Measurements from ENCODE around the gene RGPD8.
"Not testable (repeated sequence)": the region's sequence is repeated elsewhere in the genome, so short reads cannot be mapped to it uniquely, and the experiment has no call there.

DNA sequence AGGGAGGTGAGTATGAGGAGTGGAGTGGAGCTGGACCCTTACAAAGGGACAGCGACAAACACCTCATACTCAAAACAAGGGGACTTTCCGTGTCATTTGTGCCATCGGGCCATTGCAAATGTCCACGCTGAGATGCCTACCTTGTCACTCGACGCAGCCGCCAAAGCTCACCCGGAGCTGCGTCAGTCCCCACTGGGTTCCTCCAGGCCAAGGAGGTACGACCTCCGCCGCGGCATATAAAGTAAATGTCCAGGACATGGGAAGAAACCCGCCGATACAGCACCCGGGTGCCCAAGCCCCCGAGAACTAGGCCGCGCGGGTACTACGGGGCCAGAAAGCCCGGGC lies 1.1 kb downstream of the RGPD8 start:
- not testable (repeated sequence) for TF ChIP-seq CREM (CRISPR knock-in tag; IDR thresholded peaks at IDR 0.05); CTCF (IDR thresholded peaks at IDR 0.05); ETV6 (CRISPR knock-in tag; IDR thresholded peaks at IDR 0.05); ZNF317 (CRISPR knock-in tag; IDR thresholded peaks at IDR 0.05; ENCODE audit: borderline replicate concordance, low read depth); SP1 (CRISPR knock-in tag; conservative IDR thresholded peaks at IDR 0.05); JUN (CRISPR knock-in tag; IDR thresholded peaks at IDR 0.05); TCF7 (CRISPR knock-in tag; IDR thresholded peaks at IDR 0.05; ENCODE audit: low read depth); ZNF263 (CRISPR knock-in tag; IDR thresholded peaks at IDR 0.05; ENCODE audit: low read depth); TEAD1 (CRISPR knock-in tag; IDR thresholded peaks at IDR 0.05)
- TF ChIP-seq, protein P1, sequence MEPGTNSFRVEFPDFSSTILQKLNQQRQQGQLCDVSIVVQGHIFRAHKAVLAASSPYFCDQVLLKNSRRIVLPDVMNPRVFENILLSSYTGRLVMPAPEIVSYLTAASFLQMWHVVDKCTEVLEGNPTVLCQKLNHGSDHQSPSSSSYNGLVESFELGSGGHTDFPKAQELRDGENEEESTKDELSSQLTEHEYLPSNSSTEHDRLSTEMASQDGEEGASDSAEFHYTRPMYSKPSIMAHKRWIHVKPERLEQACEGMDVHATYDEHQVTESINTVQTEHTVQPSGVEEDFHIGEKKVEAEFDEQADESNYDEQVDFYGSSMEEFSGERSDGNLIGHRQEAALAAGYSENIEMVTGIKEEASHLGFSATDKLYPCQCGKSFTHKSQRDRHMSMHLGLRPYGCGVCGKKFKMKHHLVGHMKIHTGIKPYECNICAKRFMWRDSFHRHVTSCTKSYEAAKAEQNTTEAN (CRISPR knock-in tag; IDR thresholded peaks at IDR 0.05), result not testable (repeated sequence)
- TF ChIP-seq, protein P2, sequence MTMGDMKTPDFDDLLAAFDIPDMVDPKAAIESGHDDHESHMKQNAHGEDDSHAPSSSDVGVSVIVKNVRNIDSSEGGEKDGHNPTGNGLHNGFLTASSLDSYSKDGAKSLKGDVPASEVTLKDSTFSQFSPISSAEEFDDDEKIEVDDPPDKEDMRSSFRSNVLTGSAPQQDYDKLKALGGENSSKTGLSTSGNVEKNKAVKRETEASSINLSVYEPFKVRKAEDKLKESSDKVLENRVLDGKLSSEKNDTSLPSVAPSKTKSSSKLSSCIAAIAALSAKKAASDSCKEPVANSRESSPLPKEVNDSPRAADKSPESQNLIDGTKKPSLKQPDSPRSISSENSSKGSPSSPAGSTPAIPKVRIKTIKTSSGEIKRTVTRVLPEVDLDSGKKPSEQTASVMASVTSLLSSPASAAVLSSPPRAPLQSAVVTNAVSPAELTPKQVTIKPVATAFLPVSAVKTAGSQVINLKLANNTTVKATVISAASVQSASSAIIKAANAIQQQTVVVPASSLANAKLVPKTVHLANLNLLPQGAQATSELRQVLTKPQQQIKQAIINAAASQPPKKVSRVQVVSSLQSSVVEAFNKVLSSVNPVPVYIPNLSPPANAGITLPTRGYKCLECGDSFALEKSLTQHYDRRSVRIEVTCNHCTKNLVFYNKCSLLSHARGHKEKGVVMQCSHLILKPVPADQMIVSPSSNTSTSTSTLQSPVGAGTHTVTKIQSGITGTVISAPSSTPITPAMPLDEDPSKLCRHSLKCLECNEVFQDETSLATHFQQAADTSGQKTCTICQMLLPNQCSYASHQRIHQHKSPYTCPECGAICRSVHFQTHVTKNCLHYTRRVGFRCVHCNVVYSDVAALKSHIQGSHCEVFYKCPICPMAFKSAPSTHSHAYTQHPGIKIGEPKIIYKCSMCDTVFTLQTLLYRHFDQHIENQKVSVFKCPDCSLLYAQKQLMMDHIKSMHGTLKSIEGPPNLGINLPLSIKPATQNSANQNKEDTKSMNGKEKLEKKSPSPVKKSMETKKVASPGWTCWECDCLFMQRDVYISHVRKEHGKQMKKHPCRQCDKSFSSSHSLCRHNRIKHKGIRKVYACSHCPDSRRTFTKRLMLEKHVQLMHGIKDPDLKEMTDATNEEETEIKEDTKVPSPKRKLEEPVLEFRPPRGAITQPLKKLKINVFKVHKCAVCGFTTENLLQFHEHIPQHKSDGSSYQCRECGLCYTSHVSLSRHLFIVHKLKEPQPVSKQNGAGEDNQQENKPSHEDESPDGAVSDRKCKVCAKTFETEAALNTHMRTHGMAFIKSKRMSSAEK (CRISPR knock-in tag; IDR thresholded peaks at IDR 0.05; ENCODE audit: borderline replicate concordance), result not testable (repeated sequence)
- TF ChIP-seq, protein P3, sequence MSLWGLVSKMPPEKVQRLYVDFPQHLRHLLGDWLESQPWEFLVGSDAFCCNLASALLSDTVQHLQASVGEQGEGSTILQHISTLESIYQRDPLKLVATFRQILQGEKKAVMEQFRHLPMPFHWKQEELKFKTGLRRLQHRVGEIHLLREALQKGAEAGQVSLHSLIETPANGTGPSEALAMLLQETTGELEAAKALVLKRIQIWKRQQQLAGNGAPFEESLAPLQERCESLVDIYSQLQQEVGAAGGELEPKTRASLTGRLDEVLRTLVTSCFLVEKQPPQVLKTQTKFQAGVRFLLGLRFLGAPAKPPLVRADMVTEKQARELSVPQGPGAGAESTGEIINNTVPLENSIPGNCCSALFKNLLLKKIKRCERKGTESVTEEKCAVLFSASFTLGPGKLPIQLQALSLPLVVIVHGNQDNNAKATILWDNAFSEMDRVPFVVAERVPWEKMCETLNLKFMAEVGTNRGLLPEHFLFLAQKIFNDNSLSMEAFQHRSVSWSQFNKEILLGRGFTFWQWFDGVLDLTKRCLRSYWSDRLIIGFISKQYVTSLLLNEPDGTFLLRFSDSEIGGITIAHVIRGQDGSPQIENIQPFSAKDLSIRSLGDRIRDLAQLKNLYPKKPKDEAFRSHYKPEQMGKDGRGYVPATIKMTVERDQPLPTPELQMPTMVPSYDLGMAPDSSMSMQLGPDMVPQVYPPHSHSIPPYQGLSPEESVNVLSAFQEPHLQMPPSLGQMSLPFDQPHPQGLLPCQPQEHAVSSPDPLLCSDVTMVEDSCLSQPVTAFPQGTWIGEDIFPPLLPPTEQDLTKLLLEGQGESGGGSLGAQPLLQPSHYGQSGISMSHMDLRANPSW (CRISPR knock-in tag; conservative IDR thresholded peaks at IDR 0.05; ENCODE audit: low read depth), result not testable (repeated sequence)
- TF ChIP-seq, protein P4, sequence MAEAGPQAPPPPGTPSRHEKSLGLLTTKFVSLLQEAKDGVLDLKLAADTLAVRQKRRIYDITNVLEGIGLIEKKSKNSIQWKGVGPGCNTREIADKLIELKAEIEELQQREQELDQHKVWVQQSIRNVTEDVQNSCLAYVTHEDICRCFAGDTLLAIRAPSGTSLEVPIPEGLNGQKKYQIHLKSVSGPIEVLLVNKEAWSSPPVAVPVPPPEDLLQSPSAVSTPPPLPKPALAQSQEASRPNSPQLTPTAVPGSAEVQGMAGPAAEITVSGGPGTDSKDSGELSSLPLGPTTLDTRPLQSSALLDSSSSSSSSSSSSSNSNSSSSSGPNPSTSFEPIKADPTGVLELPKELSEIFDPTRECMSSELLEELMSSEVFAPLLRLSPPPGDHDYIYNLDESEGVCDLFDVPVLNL (CRISPR knock-in tag; IDR thresholded peaks at IDR 0.05; ENCODE audit: borderline replicate concordance, low read depth), result not testable (repeated sequence)

All from WTC11 (cell line).